Dermis microvascular lymphatic vessel endothelial cell (primary cell): ENCODE results near the gene CTXN2. TPM values are rescaled to one million over a fixed set of nuclear protein-coding genes. Genes with fewer than 3 reads are reported as not detected.

Experiments used
- DNase-seq, 2 donors: peaks; one replicate each; pipeline versions ENCODE4 v3.0.0 to v3.0.0-alpha.2; 2010; ENCODE audit warnings: low read depth in 2 of 2
- total RNA-seq: library from RNA; depleted of rRNA; stranded (reverse); fragments of >200 nt; gene quantifications from 2 replicates; pipeline ENCODE4 v1.2.1, GENCODE V29; 2014

Gene CTXN2
- not detected in 2 replicates for total RNA-seq

GRCh38 chr15:48191574-48192225, at the start of gene CTXN2:
TSS of gene CTXN2 (plus strand) at chr15:48191665. CDS start at chr15:48201301, 9,636 bp downstream.
- no peak for DNase-seq

GRCh38 chr15:48143856-48144255, 47.6 kb upstream of the CTXN2 start:
- no peak for DNase-seq

- DNase-seq: no peak
These were observed 46.6 kb upstream of the CTXN2 start for GRCh38 chr15:48144889-48145288.

- DNase-seq: no peak
These were observed 45.5 kb upstream of the CTXN2 start for GRCh38 chr15:48145923-48146322.

GRCh38 chr15:48147358-48147757, 44.1 kb upstream of the CTXN2 start:
- no peak for DNase-seq

- peak in 1 of 2 donors; percentile 82 for DNase-seq
These were observed 41.6 kb upstream of the CTXN2 start for GRCh38 chr15:48149858-48150257.

- DNase-seq: no peak
These were observed 37.9 kb upstream of the CTXN2 start for GRCh38 chr15:48153526-48153925.

- DNase-seq: no peak
These were observed 22.8 kb upstream of the CTXN2 start for GRCh38 chr15:48168616-48169015.

- no peak for DNase-seq
These were observed 20.5 kb upstream of the CTXN2 start for GRCh38 chr15:48170981-48171380.

GRCh38 chr15:48175126-48175525, 16.3 kb upstream of the CTXN2 start:
- DNase-seq: no peak

- no peak for DNase-seq
These were observed 15.4 kb upstream of the CTXN2 start for GRCh38 chr15:48176112-48176511.

- no peak for DNase-seq
These were observed 14.5 kb upstream of the CTXN2 start for GRCh38 chr15:48176957-48177356.

- peak; percentile 52 to 75 for DNase-seq
These were observed 14.1 kb upstream of the CTXN2 start for GRCh38 chr15:48177383-48177765.

- DNase-seq: peak; percentile 58 to 73
These were observed 13.5 kb upstream of the CTXN2 start, which contains the start of gene MYEF2 for GRCh38 chr15:48177766-48178647. TSS of gene MYEF2 (minus strand) at chr15:48178295. CDS start at chr15:48178237, 58 bp downstream.

- no peak for DNase-seq
These were observed 12.9 kb upstream of the CTXN2 start for GRCh38 chr15:48178648-48178931.

- DNase-seq: no peak
These were observed 8.7 kb upstream of the CTXN2 start for GRCh38 chr15:48182749-48183148.

- no peak for DNase-seq
These were observed 5.9 kb upstream of the CTXN2 start for GRCh38 chr15:48185529-48185928.

- no peak for DNase-seq
These were observed 5.2 kb upstream of the CTXN2 start for GRCh38 chr15:48186271-48186670.

- DNase-seq: peak; percentile 27 to 72
These were observed 412 bp upstream of the CTXN2 start for GRCh38 chr15:48190932-48191573.

GRCh38 chr15:48202068-48202467, 10.6 kb downstream of the CTXN2 start:
- DNase-seq: no peak

GRCh38 chr15:48205981-48206380, 14.5 kb downstream of the CTXN2 start, which contains the start of gene SLC12A1:
TSS of gene SLC12A1 (plus strand) at chr15:48206302. CDS start at chr15:48207720, 1,418 bp downstream.
- no peak for DNase-seq

- no peak for DNase-seq
These were observed 29.8 kb downstream of the CTXN2 start for GRCh38 chr15:48221261-48221660.
